Measurements from ENCODE around the gene IPO8. TPM values are rescaled to one million over a fixed set of nuclear protein-coding genes. Genes with fewer than 3 reads are reported as not detected.
A peak's percentile ranks its signal among the peaks of the same experiment; 100 is the strongest.

The IPO8 gene
- 52.3 TPM for total RNA-seq

GRCh38 chr12:30695199-30696102 is at the start of gene IPO8:
Gene IPO8 (minus strand): TSS chr12:30695869. CDS start chr12:30695647, 222 bp downstream.
- DNase-seq (ENCODE audit: low spot score), result peak; percentile 91

GRCh38 chr12:30744321-30744720 is 48.7 kb upstream of the IPO8 start:
- DNase-seq (ENCODE audit: low spot score), result no peak

GRCh38 chr12:30740274-30740673 is 44.6 kb upstream of the IPO8 start:
- no peak for DNase-seq (ENCODE audit: low spot score)

- no peak for DNase-seq (ENCODE audit: low spot score)
Measured at GRCh38 chr12:30739020-30739419, 43.4 kb upstream of the IPO8 start.

GRCh38 chr12:30732954-30733637 is 37.4 kb upstream of the IPO8 start:
- no peak for DNase-seq (ENCODE audit: low spot score)

GRCh38 chr12:30730011-30730410 is 34.3 kb upstream of the IPO8 start:
- DNase-seq (ENCODE audit: low spot score), result no peak

GRCh38 chr12:30729547-30729946 is 33.9 kb upstream of the IPO8 start:
- no peak for DNase-seq (ENCODE audit: low spot score)

GRCh38 chr12:30726647-30727046 is 31.0 kb upstream of the IPO8 start:
- DNase-seq (ENCODE audit: low spot score), result no peak

GRCh38 chr12:30725739-30726138 is 30.1 kb upstream of the IPO8 start:
- no peak for DNase-seq (ENCODE audit: low spot score)

- no peak for DNase-seq (ENCODE audit: low spot score)
Measured at GRCh38 chr12:30719060-30719459, 23.4 kb upstream of the IPO8 start.

- DNase-seq (ENCODE audit: low spot score), result no peak
Measured at GRCh38 chr12:30707613-30708342, 12.1 kb upstream of the IPO8 start.

- DNase-seq (ENCODE audit: low spot score), result no peak
Measured at GRCh38 chr12:30706476-30706875, 10.8 kb upstream of the IPO8 start.

- no peak for DNase-seq (ENCODE audit: low spot score)
Measured at GRCh38 chr12:30701056-30701455, 5.4 kb upstream of the IPO8 start.

- DNase-seq (ENCODE audit: low spot score), result no peak
Measured at GRCh38 chr12:30700216-30700900, 4.7 kb upstream of the IPO8 start.

- DNase-seq (ENCODE audit: low spot score), result no peak
Measured at GRCh38 chr12:30698346-30698745, 2.7 kb upstream of the IPO8 start.

- DNase-seq (ENCODE audit: low spot score), result no peak
Measured at GRCh38 chr12:30696943-30697342, 1.3 kb upstream of the IPO8 start.

- DNase-seq (ENCODE audit: low spot score), result no peak
Measured at GRCh38 chr12:30696486-30696885, 817 bp upstream of the IPO8 start.

GRCh38 chr12:30696103-30696408 is 387 bp upstream of the IPO8 start:
- no peak for DNase-seq (ENCODE audit: low spot score)

GRCh38 chr12:30694412-30695198 is 1.1 kb downstream of the IPO8 start:
- peak; percentile 49 for DNase-seq (ENCODE audit: low spot score)

GRCh38 chr12:30692470-30692869 is 3.2 kb downstream of the IPO8 start:
- no peak for DNase-seq (ENCODE audit: low spot score)
